Fibroblast of lung (primary cell): ENCODE data around the gene BCL3. TPM values are rescaled to one million over a fixed set of nuclear protein-coding genes. Genes with fewer than 3 reads are reported as not detected.

Source experiments
- DNase-seq, 2 donors: peaks; one replicate each; pipeline versions ENCODE4 v3.0.0 to v3.0.0-alpha.2; 2010; ENCODE audit warnings: low read depth in 2 of 2
- H2AFZ ChIP-seq: 2 replicates; pipeline ENCODE4 v1.5.1; 2012; ENCODE audit warnings: low read length, control low read depth, inconsistent platforms
- H3K27ac ChIP-seq: 2 replicates; pipeline ENCODE4 v1.5.1; 2011; ENCODE audit warnings: low read length, control low read depth; ENCODE audit not compliant: insufficient read depth
- H3K27me3 ChIP-seq: 2 replicates; pipeline ENCODE4 v1.5.1; 2011; ENCODE audit warnings: mild to moderate bottlenecking, low read length; ENCODE audit not compliant: control insufficient read depth, insufficient read depth
- H3K36me3 ChIP-seq: 2 replicates; pipeline ENCODE4 v1.5.1; 2011; ENCODE audit warnings: low read length; ENCODE audit not compliant: control insufficient read depth, insufficient read depth
- H3K4me1 ChIP-seq: 2 replicates; pipeline ENCODE4 v1.5.1; 2011; ENCODE audit warnings: low read length; ENCODE audit not compliant: control insufficient read depth, insufficient read depth; ENCODE audit errors: extremely low read depth
- H3K4me2 ChIP-seq: 2 replicates; pipeline ENCODE4 v1.5.1; 2011; ENCODE audit warnings: low read length, control low read depth; ENCODE audit not compliant: insufficient read depth; ENCODE audit errors: extremely low read depth
- H3K4me3 ChIP-seq, 4 experiments: fragments of 200-600 bp in 1 of 4; sonication (generic) in 1 of 4; replicated peaks in 1 of 4; 2 replicates each; pipeline ENCODE4 v1.5.1; 2011 to 2016; ENCODE audit warnings: low read length in 4 of 4, low read depth in 3 of 4, mild to moderate bottlenecking in 3 of 4, control low read depth in 2 of 4, inconsistent platforms in 1 of 4, mixed read lengths in 1 of 4; ENCODE audit not compliant: insufficient read depth in 1 of 4; ENCODE audit errors: control extremely low read depth in 1 of 4
- H3K79me2 ChIP-seq: 2 replicates; pipeline ENCODE4 v1.5.1; 2012; ENCODE audit warnings: mild to moderate bottlenecking, low read length, inconsistent platforms; ENCODE audit not compliant: control insufficient read depth, insufficient read depth
- H3K9ac ChIP-seq: 2 replicates; pipeline ENCODE4 v1.5.1; 2011; ENCODE audit warnings: mild to moderate bottlenecking, low read length, control low read depth; ENCODE audit not compliant: insufficient read depth
- H3K9me3 ChIP-seq: 2 replicates; pipeline ENCODE4 v1.5.1; 2012; ENCODE audit warnings: low read depth, low read length; ENCODE audit not compliant: control insufficient read depth, insufficient read depth
- H4K20me1 ChIP-seq: 2 replicates; pipeline ENCODE4 v1.5.1; 2011; ENCODE audit warnings: low read length; ENCODE audit not compliant: control insufficient read depth, insufficient read depth; ENCODE audit errors: extremely low read depth
- CTCF ChIP-seq, 2 donors: IDR thresholded peaks in 1 of 2; conservative IDR thresholded peaks in 1 of 2; 1 replicate in 1 of 2; 2 replicates in 1 of 2; pipeline ENCODE4 v1.5.1; 2011 to 2012; ENCODE audit warnings: low read length in 2 of 2, control low read depth in 1 of 2, inconsistent platforms in 1 of 2, low read depth in 1 of 2, mild to moderate bottlenecking in 1 of 2
- EZH2 ChIP-seq: IDR thresholded peaks from 2 replicates; pipeline ENCODE4 v1.5.1; 2012; ENCODE audit warnings: low read length, control low read depth, mild to moderate bottlenecking; ENCODE audit errors: missing control alignments
- polyA plus RNA-seq, 2 donors: library from polyadenylated mRNA; depleted of rRNA in 1 of 2; stranded (reverse) in 1 of 2; unstranded in 1 of 2; fragments of >200 nt; gene quantifications; 2 replicates each; pipeline ENCODE4 v1.2.1, GENCODE V29; 2011 to 2012; ENCODE audit warnings: missing spikeins in 1 of 2
- total RNA-seq: library from RNA; depleted of rRNA; stranded (reverse); fragments of >200 nt; gene quantifications from 2 replicates; pipeline ENCODE4 v1.2.1, GENCODE V29; 2014

BCL3 gene
- total and polyA plus RNA-seq, 2 donors (not counting 1 experiment from before 2014, with no cell fraction given): 6.8 to 20.6 TPM

DNA sequence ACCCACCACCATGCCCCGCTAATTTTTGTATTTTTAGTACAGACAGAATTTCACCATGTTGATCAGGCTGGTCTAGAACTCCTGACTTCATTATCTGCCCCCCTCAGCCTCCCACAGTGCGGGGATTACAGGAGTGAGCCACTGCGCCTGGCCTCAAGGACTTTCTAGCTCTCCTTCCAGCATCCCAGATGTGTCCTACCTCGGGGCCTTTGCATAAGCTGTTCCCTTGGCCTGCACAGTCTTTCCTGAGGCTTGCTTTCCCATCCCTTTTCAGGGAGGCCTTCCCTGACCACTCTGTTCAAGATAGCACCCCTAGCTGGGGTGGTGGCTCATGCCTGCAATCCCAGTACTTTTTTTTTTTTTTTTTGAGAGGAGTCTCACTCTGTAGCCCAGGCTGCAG is 46.1 kb downstream of the BCL3 start:
- H3K9ac ChIP-seq: no peak overlapping the region
- no peaks in the 10 kb centered on the region for H4K20me1 ChIP-seq
- no peak overlapping the region for H2AFZ ChIP-seq
- H3K27me3 ChIP-seq: no peaks in the 10 kb centered on the region
- no peaks in the 10 kb centered on the region for H3K36me3 ChIP-seq
- H3K79me2 ChIP-seq: no peaks in the 10 kb centered on the region
- no peak overlapping the region for H3K27ac ChIP-seq
- H3K4me3 ChIP-seq: no peak overlapping the region
- H3K4me2 ChIP-seq: no peak overlapping the region
- no peak for TF ChIP-seq EZH2
- TF ChIP-seq CTCF (conservative IDR thresholded peaks at IDR 0.05 in 1 of 2, IDR thresholded peaks at IDR 0.05 in 1 of 2; ENCODE audit: low read depth in 1 of 2, low read length in 2 of 2): no peak
- H3K9me3 ChIP-seq: no peaks in the 10 kb centered on the region
- no peaks in the 10 kb centered on the region for H3K4me1 ChIP-seq
- DNase-seq: no peak

DNA sequence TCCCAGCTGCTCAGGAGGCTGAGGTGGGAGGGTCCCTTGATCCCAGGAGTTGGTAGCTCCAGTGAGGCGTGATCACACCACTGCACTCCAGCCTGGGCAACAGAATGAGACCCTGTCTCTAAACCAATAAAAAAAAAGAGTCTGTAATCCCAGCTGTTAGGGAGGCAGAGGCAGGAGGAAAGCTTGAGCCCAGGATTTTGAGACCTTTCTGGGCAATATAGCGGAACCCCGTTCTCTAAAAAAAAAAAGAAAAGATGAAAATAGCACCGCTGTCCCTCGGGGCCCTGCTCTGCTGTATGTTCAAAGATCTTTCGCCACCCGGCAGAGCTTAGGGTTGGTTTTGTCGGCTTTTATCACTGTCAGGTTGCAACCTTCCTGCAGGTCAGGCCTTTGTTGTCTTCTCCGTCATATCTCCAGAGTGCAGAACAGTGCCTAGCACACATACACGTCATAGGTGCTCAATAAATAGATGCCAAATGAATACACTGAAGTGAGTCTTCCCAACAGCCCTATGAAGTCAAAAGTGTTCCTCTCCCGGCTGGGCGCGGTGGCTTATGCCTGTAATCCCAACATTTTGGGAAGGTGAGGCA is 47.0 kb downstream of the BCL3 start:
- H3K36me3 ChIP-seq: no peaks in the 10 kb centered on the region
- no peak overlapping the region for H3K4me3 ChIP-seq

GRCh38 chr19:44796701-44797115 is 48.2 kb downstream of the BCL3 start:
- peak overlapping the region; percentile 75 for H2AFZ ChIP-seq
- peak in 1 of 2 donors; percentile 41 for DNase-seq

More for the DNA sequence above, 47.0 kb downstream of the BCL3 start:
- H3K27me3 ChIP-seq: no peaks in the 10 kb centered on the region
- no peak overlapping the region for H3K27ac ChIP-seq
- no peak overlapping the region for H3K9ac ChIP-seq
- no peaks in the 10 kb centered on the region for H3K79me2 ChIP-seq
- no peaks in the 10 kb centered on the region for H3K4me1 ChIP-seq
- no peak for TF ChIP-seq EZH2
- no peak for TF ChIP-seq CTCF (conservative IDR thresholded peaks at IDR 0.05 in 1 of 2, IDR thresholded peaks at IDR 0.05 in 1 of 2; ENCODE audit: low read depth in 1 of 2, low read length in 2 of 2)
- no peak overlapping the region for H3K4me2 ChIP-seq
- no peak overlapping the region for H2AFZ ChIP-seq
- H3K9me3 ChIP-seq: no peaks in the 10 kb centered on the region
- H4K20me1 ChIP-seq: no peaks in the 10 kb centered on the region
- no peak for DNase-seq

More at GRCh38 chr19:44796701-44797115, 48.2 kb downstream of the BCL3 start:
- Histone ChIP-seq H4K20me1 (no peaks in the 10 kb centered on the region), H3K4me2 (no peak overlapping the region), H3K27ac (no peak overlapping the region), H3K4me3 (no peak overlapping the region), H3K27me3 (no peaks in the 10 kb centered on the region), H3K36me3 (no peaks in the 10 kb centered on the region), H3K9ac (no peak overlapping the region), H3K9me3 (no peaks in the 10 kb centered on the region), H3K79me2 (no peaks in the 10 kb centered on the region), H3K4me1 (no peaks in the 10 kb centered on the region)
- TF ChIP-seq EZH2: no peak
- no peak for TF ChIP-seq CTCF (conservative IDR thresholded peaks at IDR 0.05 in 1 of 2, IDR thresholded peaks at IDR 0.05 in 1 of 2; ENCODE audit: low read depth in 1 of 2, low read length in 2 of 2)
